Mesenteric fat pad (tissue), 1 donor: Measurements from ENCODE around the gene EVI5. TPM values are rescaled to one million over a fixed set of nuclear protein-coding genes. Genes with fewer than 3 reads are reported as not detected.
"Not testable (repeated sequence)": the region's sequence is repeated elsewhere in the genome, so short reads cannot be mapped to it uniquely, and the experiment has no call there.

Experiments used
- DNase-seq: peaks from one replicate; pipeline ENCODE4 v3.0.0-alpha.2; 2020; ENCODE audit warnings: low spot score
- total RNA-seq: library from RNA; stranded (reverse); fragmentation: NEBNext Ultra II Directional; extraction: Animal tissue kit (Norgen Biotek cat#: 25700); gene quantifications from one replicate; pipeline ENCODE4 v1.2.1, GENCODE V29; 2021
- donor health status: DM: yes; HTN: yes; CAD: no.

Gene EVI5
- total RNA-seq, 1 donor from 2014 or later, result 44.4 TPM

DNA sequence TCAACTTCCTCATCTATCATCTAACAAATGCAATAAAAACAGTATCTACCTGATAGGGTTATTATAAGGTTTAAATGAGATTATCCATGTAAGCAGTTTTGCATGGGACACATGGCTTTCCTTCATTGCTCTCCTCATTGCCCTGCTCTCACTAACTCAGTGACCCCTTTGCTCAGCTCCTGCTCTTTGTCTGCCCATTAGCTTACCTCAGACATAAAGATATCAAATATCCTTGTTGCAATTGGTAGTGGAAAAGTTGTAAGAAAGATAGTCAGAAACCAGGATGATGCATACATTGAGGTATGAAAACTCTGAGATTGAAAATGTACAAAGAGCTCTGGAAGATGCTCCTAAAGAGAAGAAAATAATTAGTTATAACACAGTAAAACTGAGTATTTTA is 89.8 kb downstream of the EVI5 start:
- no peak for DNase-seq

DNA sequence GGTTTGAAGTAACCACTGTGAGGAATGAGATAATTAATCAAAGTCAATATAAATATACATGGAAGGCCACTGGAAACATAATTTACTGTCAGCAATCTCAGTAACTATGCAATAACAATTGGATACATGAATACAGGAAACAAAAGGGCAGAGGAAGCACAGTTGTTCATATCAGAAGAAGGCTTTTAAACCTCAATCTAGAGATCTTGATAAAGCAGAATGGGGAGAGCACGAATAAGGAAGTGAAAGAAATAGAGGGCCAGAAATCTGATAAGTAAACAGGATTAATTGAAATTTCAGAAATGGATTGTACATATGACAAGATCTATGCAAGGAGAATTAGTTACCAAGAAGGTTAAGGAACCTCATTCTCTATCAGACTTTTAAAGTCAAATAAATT is 93.0 kb downstream of the EVI5 start:
- DNase-seq, result no peak

DNA sequence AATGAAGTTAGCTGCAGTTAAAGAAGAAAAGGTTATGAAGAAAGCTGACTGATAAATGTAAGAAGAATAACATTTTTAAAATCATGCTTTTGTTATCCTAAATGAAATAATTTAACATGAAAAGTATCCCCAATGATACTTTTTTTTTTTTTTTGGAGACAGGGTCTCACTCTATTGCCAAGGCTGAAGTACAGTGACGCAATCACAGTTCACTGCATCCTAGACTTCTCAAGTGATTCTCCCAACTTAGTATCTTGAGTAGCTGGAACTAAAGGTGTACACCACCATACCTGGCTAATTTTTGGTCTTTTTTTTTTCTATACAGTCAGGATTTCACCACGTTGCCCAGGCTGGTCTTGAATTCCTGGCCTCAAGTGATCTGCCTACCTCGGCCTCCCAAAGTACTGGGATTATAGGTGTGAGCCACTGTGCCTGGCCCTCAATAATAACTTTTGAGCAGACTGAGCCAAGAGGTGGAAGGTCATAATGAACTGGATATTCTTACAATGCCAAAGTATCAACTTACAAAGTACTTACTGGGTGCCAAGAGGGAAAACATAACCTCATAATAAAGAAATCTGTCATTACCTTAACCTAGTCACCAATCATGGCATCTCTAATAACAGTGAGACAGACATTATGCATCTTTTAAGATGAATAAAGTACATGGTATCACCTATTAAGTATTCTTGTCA is 94.5 kb downstream of the EVI5 start:
- DNase-seq, result no peak

DNA sequence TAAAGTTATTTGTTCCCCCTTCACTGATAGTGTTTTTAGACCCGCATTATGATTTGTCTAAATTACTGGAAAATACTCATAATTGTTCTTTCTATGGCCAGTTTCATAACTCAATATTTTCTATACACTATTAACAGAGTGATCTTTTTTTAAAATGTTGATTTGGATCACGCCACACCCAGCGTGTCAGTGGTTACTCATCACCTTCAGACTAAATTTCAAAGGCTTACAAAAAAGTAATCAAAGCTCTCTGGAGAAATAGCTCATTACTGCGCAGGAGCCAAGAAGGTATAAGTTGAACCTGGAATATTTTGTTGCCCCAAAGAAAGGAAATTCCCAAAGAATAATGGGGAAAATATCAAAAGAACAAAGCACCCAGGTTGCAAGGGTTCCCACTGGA is 104.9 kb downstream of the EVI5 start:
- no peak for DNase-seq

DNA sequence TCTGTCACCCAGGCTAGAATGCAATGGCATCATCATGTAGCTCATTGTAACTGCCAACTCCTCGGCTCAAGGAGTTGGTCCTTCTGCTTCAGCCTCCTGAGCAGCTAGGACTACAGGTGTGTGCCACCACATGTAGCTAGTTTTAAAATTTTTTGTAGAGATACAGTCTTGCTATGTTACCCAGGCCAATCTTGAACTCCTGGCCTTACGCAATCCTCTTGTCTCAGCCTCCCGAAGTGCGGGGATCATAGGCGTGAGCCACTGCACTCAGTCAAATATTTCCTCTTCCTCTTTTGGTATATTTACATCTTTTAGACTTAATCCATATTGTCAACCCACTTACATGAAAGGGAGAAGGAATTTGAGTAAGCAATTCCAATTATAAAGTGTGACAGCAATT is 121.1 kb downstream of the EVI5 start:
- no peak for DNase-seq

DNA sequence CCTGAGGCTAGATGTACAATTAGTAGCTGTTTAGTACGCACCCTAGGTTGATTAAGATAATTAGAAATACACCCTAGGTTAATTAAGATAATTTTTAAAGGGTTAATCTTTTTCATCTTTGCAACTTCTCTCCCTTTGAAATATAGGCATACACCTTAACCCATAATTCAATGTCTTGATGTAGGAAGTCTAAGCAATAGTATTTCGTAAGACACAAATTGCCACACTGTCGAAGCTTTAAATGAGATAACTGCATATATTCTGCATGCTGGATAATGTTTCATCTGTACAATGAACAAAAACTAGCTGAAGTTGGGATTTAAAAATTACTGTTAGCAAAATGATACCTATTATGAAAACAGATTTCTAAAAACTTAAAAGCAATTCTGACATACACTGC is 122.9 kb downstream of the EVI5 start:
- DNase-seq, result no peak

DNA sequence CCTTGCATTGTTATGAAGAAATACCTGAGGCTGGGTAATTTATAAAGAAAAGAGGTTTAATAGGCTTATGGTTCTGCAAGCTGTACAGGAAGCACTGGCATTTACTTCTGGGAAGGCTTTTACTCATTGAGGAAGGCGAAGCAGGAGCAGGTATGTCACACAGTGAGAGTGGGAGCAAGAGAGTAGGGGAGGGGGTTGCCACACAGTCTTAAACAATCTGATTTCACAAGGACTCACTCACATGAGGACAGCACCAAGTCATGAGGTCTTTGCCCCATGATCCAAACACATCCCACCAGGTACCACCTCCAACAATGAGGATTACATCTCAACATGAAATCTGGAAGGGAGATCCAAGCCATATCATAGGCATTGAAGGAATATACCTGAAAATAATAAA is 127.2 kb downstream of the EVI5 start:
- DNase-seq, result no peak

DNA sequence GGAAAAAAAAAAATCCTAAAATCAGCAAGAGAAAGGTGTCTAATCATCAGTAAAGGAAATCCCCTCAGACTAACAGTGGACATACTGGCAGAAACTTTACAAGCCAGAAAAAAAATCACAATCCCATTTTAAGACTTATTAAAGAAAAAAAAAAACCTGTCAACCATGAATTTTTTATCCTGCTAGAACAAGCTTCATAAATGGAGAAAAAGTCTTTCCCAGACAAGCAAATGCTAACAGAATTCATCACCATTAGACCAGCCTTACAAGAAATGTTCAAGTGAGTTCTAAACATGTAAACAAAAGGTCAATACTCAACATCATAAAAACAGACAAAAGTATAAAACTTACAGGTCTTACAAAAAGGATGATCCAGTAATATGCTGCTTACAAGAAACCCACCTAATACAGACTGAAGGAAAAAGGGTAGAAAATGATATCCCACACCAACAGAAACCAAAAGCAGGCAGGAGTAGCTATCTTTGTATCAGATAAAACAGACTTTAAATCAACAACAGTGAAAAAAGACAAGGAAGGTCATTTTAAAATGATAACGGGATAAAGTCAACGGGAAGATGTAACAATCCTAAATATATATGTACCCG is 129.6 kb downstream of the EVI5 start:
- DNase-seq, result no peak

DNA sequence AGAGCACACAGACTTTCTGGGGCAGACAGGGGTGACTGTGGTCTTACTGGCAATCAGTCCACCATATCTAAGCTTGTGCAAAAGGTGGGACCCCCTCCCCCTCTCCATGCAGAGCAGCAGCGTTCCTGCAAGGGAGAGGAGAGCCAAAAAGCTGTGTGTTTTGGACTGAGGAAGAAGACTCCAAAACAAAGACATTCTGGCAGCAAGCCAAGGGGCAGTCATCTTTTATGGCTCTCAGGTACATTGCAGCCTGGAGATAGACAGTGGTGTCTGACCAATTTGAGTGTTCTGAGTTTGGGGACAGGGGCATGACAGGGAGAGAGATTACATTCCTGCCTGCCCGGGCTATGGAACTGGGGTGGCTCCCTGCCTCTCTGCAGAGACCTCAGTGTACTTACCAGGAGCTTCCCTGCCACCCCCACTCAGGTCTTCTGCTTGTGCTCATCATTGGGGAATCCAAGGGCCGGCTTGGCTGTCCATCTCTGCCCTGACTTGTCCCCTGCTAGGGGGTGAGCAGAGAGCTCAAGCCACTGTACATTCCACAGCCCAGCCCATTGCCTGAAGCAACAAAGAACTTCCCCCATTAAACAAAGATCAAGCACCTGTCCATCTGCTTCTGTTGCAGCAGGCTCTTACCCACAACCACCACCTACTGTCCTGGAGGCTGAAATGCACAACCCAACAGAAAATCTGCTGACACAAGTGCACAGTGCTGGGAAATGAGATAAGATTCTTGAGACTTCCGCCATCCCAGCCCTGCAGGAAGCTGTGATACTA is 131.1 kb downstream of the EVI5 start:
- no peak for DNase-seq

DNA sequence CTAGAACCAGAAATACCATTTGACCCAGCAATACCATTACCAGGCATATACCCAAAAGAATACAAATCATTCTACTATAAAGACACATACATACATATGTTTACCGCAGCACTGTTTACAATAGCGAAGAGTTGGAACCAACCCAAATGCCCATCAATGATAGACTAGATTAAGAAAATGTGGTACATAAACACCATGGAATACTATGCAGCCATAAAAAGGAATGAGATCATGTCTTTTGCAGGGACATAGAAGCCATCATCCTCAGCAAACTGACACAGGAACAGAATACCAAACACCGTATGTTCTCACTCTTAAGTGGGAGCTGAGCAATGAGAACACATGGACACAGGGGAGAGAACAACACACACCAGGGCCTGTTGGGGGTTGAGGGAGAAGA is 144.2 kb downstream of the EVI5 start:
- DNase-seq, result not testable (repeated sequence)

DNA sequence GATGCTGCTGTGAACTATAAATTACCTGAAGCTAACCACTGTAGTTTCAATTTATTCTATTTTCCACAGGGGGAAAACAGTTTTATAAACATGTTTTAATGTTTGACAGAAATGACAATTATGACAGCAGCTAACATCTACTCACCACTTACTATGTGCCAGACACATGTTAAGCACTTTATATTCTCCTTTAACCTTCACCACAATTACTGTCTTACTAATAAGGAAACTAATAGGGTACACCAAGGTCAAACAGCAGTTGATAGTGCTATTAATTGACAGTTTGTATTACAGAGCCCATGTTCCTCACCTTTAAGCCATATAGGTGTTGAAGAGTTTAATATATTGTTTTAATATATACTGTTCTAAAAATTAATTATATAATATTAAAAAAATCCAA is 146.4 kb downstream of the EVI5 start:
- no peak for DNase-seq

DNA sequence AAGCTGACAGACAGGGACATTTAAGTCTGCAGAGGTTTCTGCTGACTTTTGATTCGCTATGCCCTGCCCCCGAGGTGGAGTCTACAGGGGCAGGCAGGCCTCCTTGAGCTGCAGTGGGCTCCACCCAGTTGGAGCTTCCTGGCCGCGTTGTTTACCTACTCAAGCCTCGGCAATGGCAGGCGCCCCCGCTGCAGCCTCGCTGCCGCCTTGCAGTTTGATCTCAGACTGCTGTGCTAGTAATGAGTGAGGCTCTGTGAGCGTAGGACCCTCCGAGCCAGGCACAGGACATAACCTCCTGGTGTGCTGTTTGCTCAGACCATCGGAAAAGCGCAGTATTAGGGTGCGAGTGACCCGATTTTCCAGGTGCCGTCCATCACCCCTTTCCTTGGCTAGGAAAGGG is 149.7 kb downstream of the EVI5 start:
- DNase-seq, result not testable (repeated sequence)

DNA sequence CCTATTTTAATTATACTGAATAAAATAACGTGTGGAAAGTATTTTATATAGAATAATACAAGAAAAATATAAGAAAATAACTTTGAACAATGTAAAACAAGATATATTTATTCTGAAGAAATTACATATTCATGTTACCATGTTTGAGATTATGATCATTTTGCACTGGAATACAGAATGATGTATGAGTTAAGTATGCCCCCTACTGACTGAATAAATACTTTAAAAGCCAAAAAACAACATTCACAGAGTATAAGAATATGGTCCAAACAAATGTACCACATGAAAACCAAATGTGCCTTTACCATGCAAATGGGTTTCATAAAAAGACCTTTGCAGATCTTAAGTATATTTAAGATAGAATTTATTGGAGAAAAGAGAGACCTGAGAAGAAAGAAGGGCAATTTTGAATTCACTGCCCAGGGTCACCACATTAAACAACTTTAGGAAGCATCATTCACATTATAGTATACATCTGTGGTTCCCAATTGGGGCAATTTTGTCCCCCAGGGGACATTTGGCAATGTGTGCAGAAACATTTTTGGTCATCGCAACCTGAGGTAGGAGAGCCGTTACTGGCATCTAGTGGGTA is 161.6 kb downstream of the EVI5 start:
- no peak for DNase-seq

DNA sequence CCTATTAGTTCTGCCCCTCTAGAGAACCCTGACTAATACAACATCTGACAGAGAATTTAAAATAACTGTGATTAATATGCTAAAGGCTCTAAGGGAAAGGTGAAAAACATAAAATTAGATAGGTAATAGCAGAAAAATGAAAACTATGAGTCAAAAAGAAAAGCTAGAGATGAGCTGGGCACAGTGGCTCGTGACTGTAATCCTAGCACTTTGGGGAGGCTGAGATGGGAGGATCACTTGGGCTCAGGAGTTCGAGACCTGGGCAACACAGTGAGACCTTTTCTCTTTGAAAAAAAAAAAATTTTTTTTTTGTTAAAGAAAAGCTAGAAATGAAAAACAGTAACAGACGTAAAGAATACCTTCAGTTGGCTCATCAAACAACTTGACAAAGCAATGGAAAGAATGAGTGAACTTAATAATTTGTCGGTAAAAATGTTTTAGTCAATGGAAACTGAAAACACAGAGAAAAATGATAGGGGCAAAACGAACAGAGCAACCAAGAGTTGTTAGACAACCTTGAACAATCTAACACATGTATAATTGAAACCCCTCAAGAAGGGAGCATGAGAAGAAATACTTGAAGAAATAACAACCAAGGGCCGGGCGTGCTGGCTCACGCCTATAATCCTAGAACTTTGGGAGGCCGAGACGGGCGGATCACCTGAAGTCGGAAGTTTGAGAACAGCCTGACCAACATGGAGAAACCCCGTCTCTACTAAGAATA is 165.3 kb downstream of the EVI5 start:
- DNase-seq, result no peak

DNA sequence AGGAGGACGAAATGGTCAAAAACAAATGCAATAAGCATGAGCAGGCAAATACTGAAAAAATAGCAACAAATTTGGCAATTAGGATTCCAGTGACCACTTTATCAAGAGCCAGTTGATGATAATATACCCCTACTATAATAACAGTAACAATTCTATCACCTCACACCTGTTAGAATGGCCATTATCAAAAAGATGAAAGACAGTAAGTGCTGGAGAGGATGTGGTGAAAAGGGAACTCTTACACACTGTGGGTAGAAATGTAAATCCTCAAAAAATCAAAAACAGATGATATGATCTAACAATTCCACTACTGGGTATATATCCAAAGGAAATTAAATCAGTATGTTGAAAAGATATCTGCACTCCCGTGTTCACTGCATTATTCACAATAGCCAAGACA is 183.9 kb downstream of the EVI5 start:
- DNase-seq, result no peak

DNA sequence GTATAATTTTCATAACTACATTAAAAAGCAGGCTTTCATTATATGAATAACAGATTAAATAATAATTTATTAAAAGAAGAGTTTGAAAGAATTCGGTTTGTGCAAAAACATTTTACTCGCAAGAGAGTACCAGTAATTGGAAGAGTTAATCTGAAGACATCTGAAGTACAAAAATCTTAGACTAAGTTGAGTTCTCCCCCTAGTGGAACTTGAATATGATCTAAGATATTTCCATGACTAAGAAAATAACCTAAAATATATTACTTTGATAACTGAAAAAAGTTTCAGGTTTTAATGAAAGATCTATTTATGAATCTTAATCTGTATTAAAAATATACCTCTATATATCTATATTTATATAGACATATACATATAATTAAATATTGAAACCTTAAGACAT is 185.7 kb downstream of the EVI5 start:
- DNase-seq, result no peak

DNA sequence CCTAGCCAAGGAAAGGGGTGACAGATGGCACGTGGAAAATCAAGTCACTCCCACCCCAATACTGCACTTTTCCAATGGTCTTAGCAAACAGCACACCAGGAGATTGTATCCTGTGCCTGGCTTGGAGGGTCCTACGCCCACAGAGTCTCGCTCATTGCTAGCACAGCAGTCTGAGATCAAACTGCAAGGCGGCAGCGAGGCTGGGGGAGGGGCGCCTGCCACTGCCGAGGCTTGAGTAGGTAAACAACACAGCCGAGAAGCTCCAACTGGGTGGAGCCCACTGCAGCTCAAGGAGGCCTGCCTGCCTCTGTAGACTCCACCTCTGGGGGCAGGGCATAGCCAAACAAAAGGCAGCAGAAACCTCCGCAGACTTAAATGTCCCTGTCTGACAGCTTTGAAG is 195.5 kb downstream of the EVI5 start:
- not testable (repeated sequence) for DNase-seq

DNA sequence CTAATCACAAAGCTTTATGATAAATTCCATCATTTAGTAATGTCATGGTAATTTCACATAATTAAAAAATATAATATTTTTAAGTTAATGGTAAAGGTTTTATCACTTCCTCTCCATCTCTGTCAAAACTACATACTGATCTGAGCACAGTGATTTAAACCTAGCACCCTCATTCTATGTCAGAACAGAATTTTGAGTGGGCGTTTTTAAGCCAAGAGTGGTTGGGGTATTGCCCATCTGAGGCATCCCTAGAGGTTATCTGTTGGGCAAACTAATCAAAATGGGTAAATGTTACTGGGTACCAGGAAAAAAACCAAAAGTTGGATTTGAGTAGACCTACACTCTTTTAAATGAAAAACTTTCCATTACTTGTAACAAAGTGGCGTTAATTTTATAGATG is 197.5 kb downstream of the EVI5 start:
- no peak for DNase-seq

DNA sequence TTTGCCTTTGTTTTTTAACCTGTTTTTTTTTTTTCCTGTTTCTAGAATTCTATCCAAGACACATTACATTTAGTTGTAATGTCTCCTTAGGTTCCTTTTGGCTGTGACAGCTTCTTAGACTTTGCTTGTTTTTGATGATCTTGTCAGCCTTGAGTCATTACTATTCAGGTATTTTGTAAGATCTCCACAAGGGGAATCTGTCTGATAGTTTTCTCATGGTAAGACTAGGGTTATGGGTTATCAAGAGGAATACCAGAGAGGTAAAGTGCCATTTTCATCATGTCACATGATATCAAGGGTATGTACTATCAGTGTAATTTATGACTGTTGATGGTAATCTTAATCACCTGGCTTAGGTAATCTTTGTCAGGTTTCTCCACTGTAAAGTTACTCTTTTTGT is 199.1 kb downstream of the EVI5 start:
- DNase-seq, result no peak

DNA sequence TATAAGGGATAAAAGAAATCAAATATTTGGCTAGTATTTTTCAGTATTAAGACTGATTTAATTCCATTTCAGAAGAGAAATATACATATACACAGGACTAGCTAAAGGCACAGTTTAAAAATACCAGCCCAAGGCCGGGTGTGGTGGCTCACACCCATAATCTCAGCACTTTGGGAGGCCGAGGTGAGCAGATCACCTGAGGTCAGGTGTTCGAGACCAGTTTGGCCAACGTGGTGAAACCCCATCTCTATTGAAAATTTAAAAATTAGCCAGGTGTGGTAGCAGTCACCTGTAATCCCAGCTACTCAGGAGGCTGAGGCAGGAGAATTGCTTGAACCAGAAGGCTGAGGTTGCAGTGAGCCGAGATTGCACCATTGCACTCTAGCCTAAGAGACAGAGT is 200.1 kb downstream of the EVI5 start:
- not testable (repeated sequence) for DNase-seq
